LNCAP (cell line): ENCODE results near the gene MSI2.

ENCODE experiments used
- CTCF ChIP-seq: fragments of 450-650 bp; IDR thresholded peaks from 2 replicates; pipeline ENCODE4 v1.5.1; 2017; ENCODE audit warnings: mild to moderate bottlenecking

MSI2 gene

DNA sequence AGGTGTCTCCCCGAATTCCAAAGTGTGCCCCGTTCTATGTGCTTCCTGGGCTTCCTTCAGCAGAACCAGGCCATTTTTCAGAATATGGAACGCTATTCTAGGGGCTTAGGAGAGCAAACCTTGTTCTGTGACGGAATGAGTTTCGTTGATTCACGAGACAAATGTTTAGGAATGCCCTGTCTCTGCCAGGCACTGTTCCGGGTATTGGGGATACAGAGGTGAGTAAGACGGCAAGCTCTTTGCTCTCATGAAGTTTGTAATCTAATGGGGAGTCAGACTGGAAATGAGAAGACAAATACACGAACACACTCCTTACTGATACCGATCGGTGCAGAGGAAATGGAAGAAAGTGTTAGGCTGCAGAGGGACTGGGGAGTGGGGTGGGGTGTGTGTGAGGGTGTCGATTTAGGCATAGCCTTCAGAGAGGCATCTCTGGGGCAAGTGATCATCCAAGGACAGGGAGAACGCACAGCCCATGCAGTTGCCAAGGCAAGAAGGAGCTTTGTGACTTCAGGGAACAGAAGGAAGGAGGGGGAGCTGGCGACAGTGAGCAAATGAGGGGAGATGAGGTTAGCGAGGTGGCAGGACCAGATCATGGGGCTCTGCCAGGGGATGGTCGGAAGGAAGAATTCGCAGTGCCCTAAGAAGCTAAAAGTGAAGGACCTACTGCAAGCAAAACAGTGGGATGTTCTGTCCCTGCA is 189.6 kb downstream of the MSI2 start:
- no peak for TF ChIP-seq CTCF

- no peak for TF ChIP-seq CTCF
Measured at GRCh38 chr17:57447357-57447989, 191.2 kb downstream of the MSI2 start.

GRCh38 chr17:57447990-57448758 is 191.9 kb downstream of the MSI2 start:
- TF ChIP-seq CTCF = no peak

DNA sequence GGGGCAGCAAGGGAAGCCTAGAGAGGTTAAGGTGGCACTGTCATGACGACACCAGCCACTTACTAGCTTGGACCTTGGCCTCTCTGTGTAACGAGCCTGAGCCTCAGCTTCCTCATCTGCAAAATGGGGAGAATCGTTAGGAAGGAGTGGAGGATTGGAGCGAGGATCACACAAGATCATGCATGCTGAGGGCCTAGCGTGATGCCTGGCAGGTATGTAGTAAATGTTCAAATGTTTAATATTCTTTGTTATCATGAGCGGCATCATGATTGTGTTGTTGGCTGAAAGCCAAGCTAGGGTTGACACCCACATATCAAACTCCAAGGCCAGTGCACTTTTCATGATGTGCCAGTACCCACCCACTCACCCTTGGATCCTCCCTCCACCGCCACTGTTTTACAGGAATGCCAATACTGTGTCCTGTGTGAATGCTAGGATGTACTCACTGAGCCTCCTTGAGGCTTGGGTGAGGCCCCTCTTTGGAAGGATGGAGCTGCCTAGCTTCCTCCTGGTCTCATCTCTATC is 192.5 kb downstream of the MSI2 start:
- TF ChIP-seq CTCF = no peak

DNA sequence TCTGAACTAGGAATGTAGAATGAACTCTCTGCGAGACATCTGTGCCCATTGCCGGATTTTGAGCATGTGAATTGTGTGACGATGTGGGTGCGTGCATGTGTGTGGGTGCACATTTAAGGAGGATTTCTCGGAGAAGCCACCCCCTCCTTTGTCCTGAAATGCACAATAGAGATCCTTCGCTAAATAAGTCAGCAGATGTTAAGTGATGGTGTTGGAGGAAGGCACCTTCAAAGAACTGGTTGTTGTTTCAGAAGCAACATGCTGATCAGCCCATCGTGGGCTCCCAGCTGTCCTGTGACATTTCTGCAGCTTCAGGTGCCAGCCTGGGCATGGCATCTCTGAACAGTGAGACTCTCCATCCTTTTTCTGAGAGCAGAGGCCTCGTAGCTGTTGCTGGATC is 194.9 kb downstream of the MSI2 start:
- TF ChIP-seq CTCF = no peak

GRCh38 chr17:57451643-57452042 is 195.3 kb downstream of the MSI2 start:
- TF ChIP-seq CTCF = no peak

DNA sequence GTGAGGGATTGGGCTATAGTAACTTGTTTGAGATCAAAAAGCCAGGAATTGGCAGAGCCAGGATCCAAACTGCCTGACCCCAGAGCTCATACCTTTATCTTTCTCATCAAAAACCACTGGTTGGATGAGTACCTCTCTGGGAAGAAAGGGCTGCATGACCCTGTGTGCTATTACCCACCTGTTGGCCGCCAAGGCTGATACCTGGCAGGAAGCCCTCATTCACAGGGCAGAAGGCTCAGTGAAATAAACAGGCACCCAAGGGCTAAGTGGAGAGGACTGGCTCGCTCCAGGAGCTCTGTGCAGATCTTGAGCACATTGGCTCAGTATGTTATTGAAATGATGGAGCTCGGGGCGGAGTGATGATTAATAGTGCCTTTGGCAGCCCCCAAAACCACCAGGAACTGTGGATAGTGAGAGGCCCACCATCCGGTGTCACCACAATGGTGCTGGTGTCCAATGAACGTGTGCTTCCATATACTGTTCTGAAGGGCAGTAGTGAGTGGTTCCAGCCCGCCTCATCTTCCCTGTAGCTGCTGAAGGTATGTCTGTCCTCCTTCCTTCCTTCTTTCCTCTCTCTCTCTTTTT is 197.6 kb downstream of the MSI2 start:
- no peak for TF ChIP-seq CTCF
